Measurements from ENCODE around the gene GNL2.
"Not testable (repeated sequence)": the region's sequence is repeated elsewhere in the genome, so short reads cannot be mapped to it uniquely, and the experiment has no call there.

The GNL2 gene

GRCh38 chr1:37558411-37558810 lies 37.3 kb downstream of the GNL2 start:
- no peak for TF ChIP-seq ZNF274 (IDR thresholded peaks at IDR 0.05; ENCODE audit: low read depth, low read length)

DNA sequence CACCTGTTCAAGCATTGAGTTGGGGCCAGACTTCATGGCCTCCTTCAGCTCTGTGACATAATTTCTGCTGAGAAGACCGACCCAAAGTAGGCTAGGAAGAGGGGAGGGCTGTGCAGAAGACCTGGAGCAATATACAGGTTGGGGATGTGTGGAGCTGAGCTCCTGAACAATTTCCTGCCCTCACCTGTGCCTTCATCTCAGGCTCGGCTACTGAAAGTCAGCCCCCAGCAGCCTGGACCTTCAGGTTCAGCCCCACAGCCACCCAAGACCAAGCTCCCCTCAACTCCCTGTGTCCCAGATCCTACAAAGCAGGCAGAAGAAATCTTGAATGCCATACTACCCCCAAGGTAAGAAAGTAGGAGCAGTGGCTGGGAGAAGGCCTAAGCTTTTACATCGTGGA lies 38.3 kb downstream of the GNL2 start:
- no peak overlapping the region for H3K4me3 ChIP-seq (ENCODE audit: low read length)
- TF ChIP-seq ZNF274 (IDR thresholded peaks at IDR 0.05; ENCODE audit: low read depth, low read length): no peak

More at GRCh38 chr1:37558411-37558810, 37.3 kb downstream of the GNL2 start:
- H3K4me3 ChIP-seq (ENCODE audit: low read length): no peak overlapping the region

- H3K4me3 ChIP-seq (ENCODE audit: low read length): no peak within 1 kb of the TSS
- TF ChIP-seq ZNF274 (IDR thresholded peaks at IDR 0.05; ENCODE audit: low read depth, low read length): no peak
These were observed 39.0 kb downstream of the GNL2 start, which contains the start of gene DNALI1 for GRCh38 chr1:37556712-37557196. TSS of gene DNALI1 (plus strand) at chr1:37556940. CDS start at chr1:37556995, 55 bp downstream.

- peak within 1 kb of the TSS; percentile 97 for H3K4me3 ChIP-seq (ENCODE audit: low read length)
- no peak for TF ChIP-seq ZNF274 (IDR thresholded peaks at IDR 0.05; ENCODE audit: low read depth, low read length)
These were observed 41.6 kb downstream of the GNL2 start, which contains the start of gene SNIP1 for GRCh38 chr1:37553927-37554808. TSS of gene SNIP1 (minus strand) at chr1:37554293. CDS start at chr1:37554229, 64 bp downstream.

GRCh38 chr1:37553598-37553926 lies 42.2 kb downstream of the GNL2 start:
- peak overlapping the region; percentile 97 for H3K4me3 ChIP-seq (ENCODE audit: low read length)
- TF ChIP-seq ZNF274 (IDR thresholded peaks at IDR 0.05; ENCODE audit: low read depth, low read length): no peak

- no peak for TF ChIP-seq ZNF274 (IDR thresholded peaks at IDR 0.05; ENCODE audit: low read depth, low read length)
- H3K4me3 ChIP-seq (ENCODE audit: low read length): no peak overlapping the region
These were observed 46.4 kb downstream of the GNL2 start for GRCh38 chr1:37549341-37549740.

DNA sequence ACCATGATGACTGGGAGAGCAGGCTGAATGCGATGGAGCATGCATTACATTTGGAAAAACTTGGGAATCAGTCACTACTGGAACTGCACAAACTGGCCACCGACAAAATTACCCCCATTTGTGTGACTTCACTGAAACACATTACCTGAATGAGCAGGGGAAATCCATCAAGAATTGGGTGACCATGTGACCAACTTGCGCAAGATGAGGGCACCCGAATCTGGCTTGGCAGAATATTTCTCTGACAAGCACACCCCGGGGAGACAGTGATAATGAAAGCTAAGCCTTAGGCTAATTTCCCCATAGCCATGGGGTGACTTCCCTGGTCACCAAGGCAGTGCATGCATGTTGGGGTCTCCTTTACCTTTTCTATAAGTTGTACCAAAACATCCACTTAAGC lies 50.7 kb downstream of the GNL2 start:
- no peak for TF ChIP-seq ZNF274 (IDR thresholded peaks at IDR 0.05; ENCODE audit: low read depth, low read length)
- no peak overlapping the region for H3K4me3 ChIP-seq (ENCODE audit: low read length)

DNA sequence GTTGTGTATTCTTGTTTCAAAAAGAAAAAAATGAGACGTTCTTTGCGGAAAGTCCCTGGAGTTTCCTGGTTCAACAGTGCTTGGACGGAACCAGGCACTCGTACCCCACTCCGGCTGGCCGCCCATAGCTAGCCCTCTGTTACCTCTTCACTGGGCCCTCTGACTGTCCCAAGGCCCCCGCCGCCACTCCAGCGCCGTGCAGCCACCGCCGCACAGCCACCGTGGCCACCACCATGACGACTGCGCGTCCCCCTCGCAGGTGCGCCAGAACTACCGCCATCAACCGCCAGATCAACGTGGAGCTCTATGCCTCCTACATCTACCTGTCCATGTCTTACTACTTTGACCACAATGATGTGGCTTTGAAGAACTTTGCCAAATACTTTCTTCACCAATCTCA lies 51.2 kb downstream of the GNL2 start:
- no peak for TF ChIP-seq ZNF274 (IDR thresholded peaks at IDR 0.05; ENCODE audit: low read depth, low read length)
- no peak overlapping the region for H3K4me3 ChIP-seq (ENCODE audit: low read length)

- H3K4me3 ChIP-seq (ENCODE audit: low read length): no peak overlapping the region
- no peak for TF ChIP-seq ZNF274 (IDR thresholded peaks at IDR 0.05; ENCODE audit: low read depth, low read length)
These were observed 55.5 kb downstream of the GNL2 start for GRCh38 chr1:37540036-37540785.

- not testable (repeated sequence) for H3K4me3 ChIP-seq (ENCODE audit: low read length)
These were observed 56.6 kb downstream of the GNL2 start for GRCh38 chr1:37539154-37539553.

- no peak for TF ChIP-seq ZNF274 (IDR thresholded peaks at IDR 0.05; ENCODE audit: low read depth, low read length)
- no peak overlapping the region for H3K4me3 ChIP-seq (ENCODE audit: low read length)
These were observed 58.4 kb downstream of the GNL2 start for GRCh38 chr1:37537378-37537777.

DNA sequence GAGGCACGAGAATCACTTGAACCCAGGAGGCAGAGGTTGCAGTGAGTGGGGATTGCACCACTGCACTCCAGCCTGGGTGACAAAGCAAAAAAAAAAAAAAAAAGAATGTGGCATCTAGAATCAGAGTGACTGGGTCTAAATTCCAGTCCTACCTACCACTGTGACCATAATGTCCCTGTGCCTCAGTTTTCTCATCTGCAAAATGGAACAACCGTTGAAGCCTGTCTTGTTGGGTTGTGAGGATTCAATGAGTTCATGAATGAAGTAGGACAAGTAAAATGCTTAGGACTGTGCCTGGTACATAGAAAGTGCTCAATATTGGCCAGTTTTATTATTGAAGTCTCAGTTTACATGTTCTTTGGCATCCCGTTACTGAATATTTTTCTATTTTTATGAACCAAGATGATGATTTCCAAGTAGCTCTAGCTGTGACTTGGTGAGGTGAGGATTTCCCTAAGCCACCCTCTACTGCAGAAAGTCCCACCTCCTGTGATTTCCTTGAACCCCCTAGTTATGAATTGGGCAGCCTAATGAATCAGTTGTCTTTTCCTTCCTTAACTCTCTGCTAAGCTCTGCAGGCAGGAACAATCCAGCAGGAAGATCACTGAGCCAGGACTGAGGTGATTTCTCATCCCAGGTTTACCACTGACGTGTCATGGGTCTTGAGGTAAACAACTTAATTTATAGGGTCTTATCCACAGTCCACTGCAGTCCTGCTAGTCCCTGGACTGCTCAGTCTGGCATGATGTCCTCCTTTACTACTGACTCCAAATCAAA lies 62.2 kb downstream of the GNL2 start:
- TF ChIP-seq ZNF274 (IDR thresholded peaks at IDR 0.05; ENCODE audit: low read depth, low read length): no peak
- no peak overlapping the region for H3K4me3 ChIP-seq (ENCODE audit: low read length)

DNA sequence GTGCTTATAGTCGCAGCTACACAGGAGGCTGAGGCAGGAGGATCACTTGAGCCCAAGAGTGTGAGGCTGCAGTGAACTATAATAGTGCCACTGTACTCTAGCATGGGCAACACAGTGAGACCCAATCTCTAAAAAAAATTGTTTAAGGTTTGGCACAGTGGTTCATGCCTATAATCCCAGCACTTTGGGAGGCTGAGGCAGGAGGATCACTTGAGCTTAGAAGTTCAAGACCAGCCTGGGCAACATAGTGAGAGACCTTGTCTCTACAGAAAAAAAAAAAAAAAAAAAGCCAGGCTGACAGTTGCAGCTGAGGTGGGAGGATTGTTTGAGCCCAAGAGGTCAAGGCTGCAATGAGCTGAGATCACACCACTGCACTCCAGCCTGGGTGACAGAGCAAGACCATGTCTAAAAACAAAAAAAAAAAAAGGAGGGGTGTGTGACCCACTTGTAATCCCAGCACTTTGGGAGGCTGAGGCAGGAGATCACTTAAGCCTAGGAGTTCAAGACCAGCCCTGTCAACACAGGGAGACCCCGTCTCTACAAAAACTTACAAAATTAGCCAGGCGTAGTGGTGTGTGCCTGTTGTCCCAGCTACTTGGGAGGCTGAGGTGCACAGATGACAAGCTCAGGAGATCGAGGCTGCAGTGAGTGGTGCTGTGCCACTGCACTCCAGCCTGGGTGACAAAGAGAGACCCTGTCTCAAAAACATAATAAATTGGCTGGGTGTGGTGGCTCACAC lies 63.1 kb downstream of the GNL2 start:
- H3K4me3 ChIP-seq (ENCODE audit: low read length): not testable (repeated sequence)

DNA sequence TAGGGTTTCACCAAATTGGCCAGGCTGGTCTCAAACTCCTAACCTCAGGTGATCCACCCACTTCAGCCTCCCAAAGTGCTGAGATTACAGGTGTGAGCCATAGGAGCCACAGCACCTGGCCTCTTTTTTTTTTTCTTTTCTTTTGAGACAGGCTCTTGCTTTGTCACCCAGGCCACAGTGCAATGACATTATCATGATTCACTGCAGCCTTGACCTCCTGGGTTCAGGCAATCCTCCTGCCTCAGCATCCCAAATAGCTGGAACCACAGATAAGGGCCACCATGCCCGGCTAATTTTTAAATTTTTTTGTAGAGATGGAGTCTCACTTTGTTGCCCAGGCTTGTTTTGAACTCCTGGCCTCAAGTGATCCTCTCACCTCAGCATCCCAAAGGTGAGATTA lies 65.8 kb downstream of the GNL2 start:
- not testable (repeated sequence) for H3K4me3 ChIP-seq (ENCODE audit: low read length)

Measured in GM08714 (cell line).